ENCODE data around the gene HIVEP1. TPM values are rescaled to one million over a fixed set of nuclear protein-coding genes. Genes with fewer than 3 reads are reported as not detected.

The HIVEP1 gene
- total and polyA plus RNA-seq, 2 of the 13 experiments (the other 11 are each of a cell fraction or from before 2014, with no cell fraction given) = 7.4 to 9.9 TPM

DNA sequence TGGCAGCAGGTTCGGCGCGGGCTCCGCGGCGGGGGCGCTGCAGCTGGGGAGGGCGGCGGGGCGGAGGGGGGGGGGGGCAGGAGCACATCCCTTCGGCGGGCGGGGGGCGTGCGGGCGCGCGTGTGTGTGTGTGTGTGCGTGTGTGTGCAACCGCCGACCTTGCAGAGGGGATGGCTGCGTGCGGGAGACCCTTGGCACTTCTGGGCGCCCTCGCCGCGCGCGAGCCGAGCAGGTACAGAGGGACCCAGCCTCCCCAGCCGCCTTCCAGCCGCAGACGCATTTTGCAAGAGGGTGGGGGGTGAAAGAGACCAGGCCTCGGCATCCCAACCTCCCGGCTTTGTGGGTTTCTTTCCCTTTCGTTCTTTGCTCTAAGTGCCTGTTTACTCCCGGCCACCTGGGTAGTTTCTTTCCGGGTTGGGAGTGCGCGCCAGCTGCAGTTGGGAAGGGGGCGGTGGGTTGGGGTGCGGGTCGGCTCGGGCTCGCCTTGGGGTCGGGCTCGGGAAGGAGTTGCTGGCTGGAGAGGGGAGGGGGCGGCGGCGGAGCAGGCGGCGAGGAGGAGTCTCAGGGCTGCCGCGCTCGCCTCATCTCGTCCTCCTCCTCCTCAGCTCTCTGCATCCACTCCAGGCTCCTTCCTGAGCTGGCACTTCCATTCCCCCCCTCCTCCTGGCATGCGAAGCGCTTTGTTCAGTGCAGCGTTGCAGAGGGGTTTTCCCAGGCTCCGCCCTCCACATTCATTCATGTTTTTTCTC is 620 bp downstream of the HIVEP1 start (continued):
- TF ChIP-seq, protein P1, sequence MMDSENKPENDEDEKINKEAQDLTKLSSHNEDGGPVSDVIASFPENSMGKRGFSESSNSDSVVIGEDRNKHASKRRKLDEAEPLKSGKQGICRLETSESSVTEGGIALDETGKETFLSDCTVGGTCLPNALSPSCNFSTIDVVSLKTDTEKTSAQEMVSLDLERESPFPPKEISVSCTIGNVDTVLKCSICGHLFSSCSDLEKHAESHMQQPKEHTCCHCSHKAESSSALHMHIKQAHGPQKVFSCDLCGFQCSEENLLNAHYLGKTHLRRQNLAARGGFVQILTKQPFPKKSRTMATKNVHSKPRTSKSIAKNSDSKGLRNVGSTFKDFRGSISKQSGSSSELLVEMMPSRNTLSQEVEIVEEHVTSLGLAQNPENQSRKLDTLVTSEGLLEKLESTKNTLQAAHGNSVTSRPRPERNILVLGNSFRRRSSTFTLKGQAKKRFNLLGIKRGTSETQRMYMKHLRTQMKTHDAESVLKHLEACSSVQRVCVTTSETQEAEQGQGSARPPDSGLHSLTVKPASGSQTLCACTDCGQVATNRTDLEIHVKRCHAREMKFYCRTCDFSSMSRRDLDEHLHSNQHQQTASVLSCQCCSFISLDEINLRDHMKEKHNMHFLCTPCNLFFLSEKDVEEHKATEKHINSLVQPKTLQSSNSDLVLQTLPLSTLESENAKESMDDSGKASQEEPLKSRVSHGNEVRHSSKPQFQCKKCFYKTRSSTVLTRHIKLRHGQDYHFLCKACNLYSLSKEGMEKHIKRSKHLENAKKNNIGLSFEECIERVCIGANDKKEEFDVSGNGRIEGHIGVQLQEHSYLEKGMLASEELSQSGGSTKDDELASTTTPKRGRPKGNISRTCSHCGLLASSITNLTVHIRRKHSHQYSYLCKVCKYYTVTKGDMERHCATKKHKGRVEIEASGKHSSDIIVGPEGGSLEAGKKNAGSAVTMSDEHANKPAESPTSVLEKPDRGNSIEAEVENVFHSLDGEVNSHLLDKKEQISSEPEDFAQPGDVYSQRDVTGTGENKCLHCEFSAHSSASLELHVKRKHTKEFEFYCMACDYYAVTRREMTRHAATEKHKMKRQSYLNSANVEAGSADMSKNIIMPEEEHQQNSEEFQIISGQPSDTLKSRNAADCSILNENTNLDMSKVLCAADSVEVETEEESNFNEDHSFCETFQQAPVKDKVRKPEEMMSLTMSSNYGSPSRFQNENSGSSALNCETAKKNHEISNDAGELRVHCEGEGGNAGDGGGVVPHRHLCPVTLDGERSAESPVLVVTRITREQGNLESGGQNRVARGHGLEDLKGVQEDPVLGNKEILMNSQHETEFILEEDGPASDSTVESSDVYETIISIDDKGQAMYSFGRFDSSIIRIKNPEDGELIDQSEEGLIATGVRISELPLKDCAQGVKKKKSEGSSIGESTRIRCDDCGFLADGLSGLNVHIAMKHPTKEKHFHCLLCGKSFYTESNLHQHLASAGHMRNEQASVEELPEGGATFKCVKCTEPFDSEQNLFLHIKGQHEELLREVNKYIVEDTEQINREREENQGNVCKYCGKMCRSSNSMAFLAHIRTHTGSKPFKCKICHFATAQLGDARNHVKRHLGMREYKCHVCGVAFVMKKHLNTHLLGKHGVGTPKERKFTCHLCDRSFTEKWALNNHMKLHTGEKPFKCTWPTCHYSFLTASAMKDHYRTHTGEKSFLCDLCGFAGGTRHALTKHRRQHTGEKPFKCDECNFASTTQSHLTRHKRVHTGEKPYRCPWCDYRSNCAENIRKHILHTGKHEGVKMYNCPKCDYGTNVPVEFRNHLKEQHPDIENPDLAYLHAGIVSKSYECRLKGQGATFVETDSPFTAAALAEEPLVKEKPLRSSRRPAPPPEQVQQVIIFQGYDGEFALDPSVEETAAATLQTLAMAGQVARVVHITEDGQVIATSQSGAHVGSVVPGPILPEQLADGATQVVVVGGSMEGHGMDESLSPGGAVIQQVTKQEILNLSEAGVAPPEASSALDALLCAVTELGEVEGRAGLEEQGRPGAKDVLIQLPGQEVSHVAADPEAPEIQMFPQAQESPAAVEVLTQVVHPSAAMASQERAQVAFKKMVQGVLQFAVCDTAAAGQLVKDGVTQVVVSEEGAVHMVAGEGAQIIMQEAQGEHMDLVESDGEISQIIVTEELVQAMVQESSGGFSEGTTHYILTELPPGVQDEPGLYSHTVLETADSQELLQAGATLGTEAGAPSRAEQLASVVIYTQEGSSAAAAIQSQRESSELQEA (CRISPR knock-in tag; IDR thresholded peaks at IDR 0.05; ENCODE audit: not compliant biosample characterization) = no peak
- TF ChIP-seq, protein P2, sequence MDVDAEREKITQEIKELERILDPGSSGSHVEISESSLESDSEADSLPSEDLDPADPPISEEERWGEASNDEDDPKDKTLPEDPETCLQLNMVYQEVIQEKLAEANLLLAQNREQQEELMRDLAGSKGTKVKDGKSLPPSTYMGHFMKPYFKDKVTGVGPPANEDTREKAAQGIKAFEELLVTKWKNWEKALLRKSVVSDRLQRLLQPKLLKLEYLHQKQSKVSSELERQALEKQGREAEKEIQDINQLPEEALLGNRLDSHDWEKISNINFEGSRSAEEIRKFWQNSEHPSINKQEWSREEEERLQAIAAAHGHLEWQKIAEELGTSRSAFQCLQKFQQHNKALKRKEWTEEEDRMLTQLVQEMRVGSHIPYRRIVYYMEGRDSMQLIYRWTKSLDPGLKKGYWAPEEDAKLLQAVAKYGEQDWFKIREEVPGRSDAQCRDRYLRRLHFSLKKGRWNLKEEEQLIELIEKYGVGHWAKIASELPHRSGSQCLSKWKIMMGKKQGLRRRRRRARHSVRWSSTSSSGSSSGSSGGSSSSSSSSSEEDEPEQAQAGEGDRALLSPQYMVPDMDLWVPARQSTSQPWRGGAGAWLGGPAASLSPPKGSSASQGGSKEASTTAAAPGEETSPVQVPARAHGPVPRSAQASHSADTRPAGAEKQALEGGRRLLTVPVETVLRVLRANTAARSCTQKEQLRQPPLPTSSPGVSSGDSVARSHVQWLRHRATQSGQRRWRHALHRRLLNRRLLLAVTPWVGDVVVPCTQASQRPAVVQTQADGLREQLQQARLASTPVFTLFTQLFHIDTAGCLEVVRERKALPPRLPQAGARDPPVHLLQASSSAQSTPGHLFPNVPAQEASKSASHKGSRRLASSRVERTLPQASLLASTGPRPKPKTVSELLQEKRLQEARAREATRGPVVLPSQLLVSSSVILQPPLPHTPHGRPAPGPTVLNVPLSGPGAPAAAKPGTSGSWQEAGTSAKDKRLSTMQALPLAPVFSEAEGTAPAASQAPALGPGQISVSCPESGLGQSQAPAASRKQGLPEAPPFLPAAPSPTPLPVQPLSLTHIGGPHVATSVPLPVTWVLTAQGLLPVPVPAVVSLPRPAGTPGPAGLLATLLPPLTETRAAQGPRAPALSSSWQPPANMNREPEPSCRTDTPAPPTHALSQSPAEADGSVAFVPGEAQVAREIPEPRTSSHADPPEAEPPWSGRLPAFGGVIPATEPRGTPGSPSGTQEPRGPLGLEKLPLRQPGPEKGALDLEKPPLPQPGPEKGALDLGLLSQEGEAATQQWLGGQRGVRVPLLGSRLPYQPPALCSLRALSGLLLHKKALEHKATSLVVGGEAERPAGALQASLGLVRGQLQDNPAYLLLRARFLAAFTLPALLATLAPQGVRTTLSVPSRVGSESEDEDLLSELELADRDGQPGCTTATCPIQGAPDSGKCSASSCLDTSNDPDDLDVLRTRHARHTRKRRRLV (CRISPR knock-in tag; IDR thresholded peaks at IDR 0.05) = 0 out of 2 replicates have a peak, but pooled peaks have one; percentile 36
- TF ChIP-seq PTBP1 (IDR thresholded peaks at IDR 0.05; ENCODE audit: low read depth, low read length, poor library complexity, severe bottlenecking) (no peak), ZNF256 (CRISPR knock-in tag; conservative IDR thresholded peaks at IDR 0.05) (no peak), FOXA3 (CRISPR knock-in tag; IDR thresholded peaks at IDR 0.05) (no peak), XBP1 (CRISPR knock-in tag; IDR thresholded peaks at IDR 0.05) (no peak)
- TF ChIP-seq, protein P3, sequence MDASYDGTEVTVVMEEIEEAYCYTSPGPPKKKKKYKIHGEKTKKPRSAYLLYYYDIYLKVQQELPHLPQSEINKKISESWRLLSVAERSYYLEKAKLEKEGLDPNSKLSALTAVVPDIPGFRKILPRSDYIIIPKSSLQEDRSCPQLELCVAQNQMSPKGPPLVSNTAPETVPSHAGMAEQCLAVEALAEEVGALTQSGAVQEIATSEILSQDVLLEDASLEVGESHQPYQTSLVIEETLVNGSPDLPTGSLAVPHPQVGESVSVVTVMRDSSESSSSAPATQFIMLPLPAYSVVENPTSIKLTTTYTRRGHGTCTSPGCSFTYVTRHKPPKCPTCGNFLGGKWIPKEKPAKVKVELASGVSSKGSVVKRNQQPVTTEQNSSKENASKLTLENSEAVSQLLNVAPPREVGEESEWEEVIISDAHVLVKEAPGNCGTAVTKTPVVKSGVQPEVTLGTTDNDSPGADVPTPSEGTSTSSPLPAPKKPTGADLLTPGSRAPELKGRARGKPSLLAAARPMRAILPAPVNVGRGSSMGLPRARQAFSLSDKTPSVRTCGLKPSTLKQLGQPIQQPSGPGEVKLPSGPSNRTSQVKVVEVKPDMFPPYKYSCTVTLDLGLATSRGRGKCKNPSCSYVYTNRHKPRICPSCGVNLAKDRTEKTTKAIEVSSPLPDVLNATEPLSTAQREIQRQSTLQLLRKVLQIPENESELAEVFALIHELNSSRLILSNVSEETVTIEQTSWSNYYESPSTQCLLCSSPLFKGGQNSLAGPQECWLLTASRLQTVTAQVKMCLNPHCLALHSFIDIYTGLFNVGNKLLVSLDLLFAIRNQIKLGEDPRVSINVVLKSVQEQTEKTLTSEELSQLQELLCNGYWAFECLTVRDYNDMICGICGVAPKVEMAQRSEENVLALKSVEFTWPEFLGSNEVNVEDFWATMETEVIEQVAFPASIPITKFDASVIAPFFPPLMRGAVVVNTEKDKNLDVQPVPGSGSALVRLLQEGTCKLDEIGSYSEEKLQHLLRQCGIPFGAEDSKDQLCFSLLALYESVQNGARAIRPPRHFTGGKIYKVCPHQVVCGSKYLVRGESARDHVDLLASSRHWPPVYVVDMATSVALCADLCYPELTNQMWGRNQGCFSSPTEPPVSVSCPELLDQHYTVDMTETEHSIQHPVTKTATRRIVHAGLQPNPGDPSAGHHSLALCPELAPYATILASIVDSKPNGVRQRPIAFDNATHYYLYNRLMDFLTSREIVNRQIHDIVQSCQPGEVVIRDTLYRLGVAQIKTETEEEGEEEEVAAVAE (CRISPR knock-in tag; IDR thresholded peaks at IDR 0.05; ENCODE audit: borderline replicate concordance) = no peak

Data from HepG2 (cell line).